ENCODE results near the gene MYO16. TPM values are rescaled to one million over a fixed set of nuclear protein-coding genes. Genes with fewer than 3 reads are reported as not detected.

The MYO16 gene
- total RNA-seq, 1 experiment from 2014 or later, result not detected

DNA sequence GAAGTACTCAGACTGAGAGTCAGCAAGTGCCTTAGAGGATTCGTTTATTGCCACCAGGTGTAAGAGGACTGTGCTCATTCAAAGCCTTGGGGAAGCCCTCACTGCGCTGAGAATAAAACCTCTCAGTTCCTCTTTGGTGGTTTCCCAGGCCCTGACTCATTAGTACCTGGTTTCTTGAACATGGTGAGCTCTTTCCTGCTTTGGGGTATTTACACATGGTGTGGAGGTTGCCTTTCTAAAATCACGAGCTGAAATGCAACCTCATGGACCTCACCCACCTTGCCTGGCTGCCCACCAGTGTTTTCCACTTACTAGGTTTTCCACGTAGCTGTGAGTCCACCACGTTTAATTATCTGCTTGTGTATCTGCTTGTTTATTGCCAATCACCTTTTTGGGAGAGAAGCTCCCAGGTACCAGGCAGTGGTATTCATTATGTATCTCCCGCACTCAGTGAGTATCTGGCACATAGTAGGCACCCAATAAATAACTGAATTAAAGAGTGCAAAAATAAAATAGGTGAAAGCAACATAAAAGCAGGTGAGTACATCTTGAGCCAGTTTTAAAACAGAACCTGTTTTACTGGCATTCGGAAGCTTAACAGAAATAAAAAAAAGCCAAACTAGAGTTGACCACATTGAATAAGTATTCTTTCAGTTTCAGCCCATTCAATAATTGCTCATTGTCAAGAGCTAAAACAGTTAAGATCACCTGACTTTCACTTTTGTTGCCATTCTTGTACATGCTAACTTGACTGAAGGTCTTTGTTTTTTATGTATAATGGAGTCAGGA lies 533.0 kb downstream of the MYO16 start:
- TF ChIP-seq, protein P1, sequence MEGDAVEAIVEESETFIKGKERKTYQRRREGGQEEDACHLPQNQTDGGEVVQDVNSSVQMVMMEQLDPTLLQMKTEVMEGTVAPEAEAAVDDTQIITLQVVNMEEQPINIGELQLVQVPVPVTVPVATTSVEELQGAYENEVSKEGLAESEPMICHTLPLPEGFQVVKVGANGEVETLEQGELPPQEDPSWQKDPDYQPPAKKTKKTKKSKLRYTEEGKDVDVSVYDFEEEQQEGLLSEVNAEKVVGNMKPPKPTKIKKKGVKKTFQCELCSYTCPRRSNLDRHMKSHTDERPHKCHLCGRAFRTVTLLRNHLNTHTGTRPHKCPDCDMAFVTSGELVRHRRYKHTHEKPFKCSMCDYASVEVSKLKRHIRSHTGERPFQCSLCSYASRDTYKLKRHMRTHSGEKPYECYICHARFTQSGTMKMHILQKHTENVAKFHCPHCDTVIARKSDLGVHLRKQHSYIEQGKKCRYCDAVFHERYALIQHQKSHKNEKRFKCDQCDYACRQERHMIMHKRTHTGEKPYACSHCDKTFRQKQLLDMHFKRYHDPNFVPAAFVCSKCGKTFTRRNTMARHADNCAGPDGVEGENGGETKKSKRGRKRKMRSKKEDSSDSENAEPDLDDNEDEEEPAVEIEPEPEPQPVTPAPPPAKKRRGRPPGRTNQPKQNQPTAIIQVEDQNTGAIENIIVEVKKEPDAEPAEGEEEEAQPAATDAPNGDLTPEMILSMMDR (conservative IDR thresholded peaks at IDR 0.05), result no peak
- Histone ChIP-seq H2AK5ac (ENCODE audit: insufficient read length, low read length) (no peak overlapping the region), H4K20me1 (ENCODE audit: control insufficient read depth, insufficient read depth, insufficient read length) (no peaks in the 10 kb centered on the region), H3K4me1 (ENCODE audit: insufficient read depth, low read length) (no peaks in the 10 kb centered on the region; the same call in 1 of the 2 replicates), H2AFZ (ENCODE audit: low read length) (no peak overlapping the region), H3K23ac (ENCODE audit: insufficient read length, low read depth, low read length) (no peak overlapping the region), H3K18ac (ENCODE audit: insufficient read length, low read depth, low read length) (no peak overlapping the region), H3K4me2 (ENCODE audit: insufficient read depth, insufficient read length, low read length) (no peak overlapping the region), H3K9me3 (ENCODE audit: control insufficient read depth, low read depth, low read length) (no peaks in the 10 kb centered on the region), H2BK5ac (ENCODE audit: insufficient read length, low read length) (no peak overlapping the region), H2BK12ac (ENCODE audit: insufficient read length, low read depth, low read length) (no peak overlapping the region), H2BK15ac (ENCODE audit: low read depth, low read length) (no peak overlapping the region), H4K5ac (ENCODE audit: insufficient read length, low read depth, low read length) (no peak overlapping the region), H3K79me2 (ENCODE audit: insufficient read depth, low read length) (no peaks in the 10 kb centered on the region), H3K23me2 (ENCODE audit: insufficient read length, low read depth, low read length, poor library complexity, severe bottlenecking) (no peaks in the 10 kb centered on the region), H4K8ac (replicated peaks; ENCODE audit: insufficient read length, low read depth, low read length) (no peak overlapping the region), H2BK20ac (ENCODE audit: low read depth, low read length, poor library complexity, severe bottlenecking) (no peak overlapping the region), H3T11ph (ENCODE audit: low read length) (no peak overlapping the region), H3K56ac (ENCODE audit: insufficient read length, low read depth, low read length) (no peak overlapping the region), H4K91ac (ENCODE audit: insufficient read length, low read depth, low read length) (no peak overlapping the region), H3K4ac (ENCODE audit: low read depth, low read length) (no peak overlapping the region), H3K9ac (ENCODE audit: extremely low read depth, insufficient read length, low read length) (no peak overlapping the region), H3K27me3 (ENCODE audit: insufficient read depth, low read length) (no peaks in the 10 kb centered on the region), H3K79me1 (ENCODE audit: insufficient read depth, low read depth, low read length, poor library complexity, severe bottlenecking) (no peaks in the 10 kb centered on the region), H3K14ac (ENCODE audit: insufficient read depth, low read length) (no peak overlapping the region), H2BK120ac (ENCODE audit: low read depth, low read length, poor library complexity, severe bottlenecking) (no peak overlapping the region), H3K27ac (ENCODE audit: insufficient read length, low read depth, low read length) (no peak overlapping the region)
- H3K27me3 Mint-ChIP-seq (ENCODE audit: low read depth), result no peaks in the 10 kb centered on the region
- DNase-seq, result no peak
- no CpG with 5 or more reads among the region's 7 CpGs for WGBS (ENCODE audit: extremely low coverage, insufficient read length, low lambda C conversion rate)
- peaks cover 44 to 45% of the 10 kb centered on the region in 2 experiments for H3K4me1 Mint-ChIP-seq
- no peak overlapping the region for H3K4me3 Mint-ChIP-seq
- no peak overlapping the region; a peak in 1 of 7 replicates for H3K27ac Mint-ChIP-seq
- no peaks in the 10 kb centered on the region for H3K36me3 Mint-ChIP-seq (ENCODE audit: insufficient read depth in 1 of 3, low read depth in 3 of 3)
- H3K9me3 Mint-ChIP-seq, result no peaks in the 10 kb centered on the region
